OCI-LY3 (cell line): ENCODE results near the gene FEN1.

Source experiments
- CTCF ChIP-seq: fragments of 200-600, 300-600 bp; sonication (generic); IDR thresholded peaks from 2 replicates; pipeline ENCODE4 v1.5.1; 2014; ENCODE audit warnings: antibody characterized with exemption, low read length, low read depth
- EZH2phosphoT487 ChIP-seq: fragments of 200-600 bp; shearing (Covaris generic); IDR thresholded peaks from 2 replicates; pipeline ENCODE4 v1.6.1; 2018; ENCODE audit warnings: antibody characterized with exemption, mixed run types, low read depth

DNA sequence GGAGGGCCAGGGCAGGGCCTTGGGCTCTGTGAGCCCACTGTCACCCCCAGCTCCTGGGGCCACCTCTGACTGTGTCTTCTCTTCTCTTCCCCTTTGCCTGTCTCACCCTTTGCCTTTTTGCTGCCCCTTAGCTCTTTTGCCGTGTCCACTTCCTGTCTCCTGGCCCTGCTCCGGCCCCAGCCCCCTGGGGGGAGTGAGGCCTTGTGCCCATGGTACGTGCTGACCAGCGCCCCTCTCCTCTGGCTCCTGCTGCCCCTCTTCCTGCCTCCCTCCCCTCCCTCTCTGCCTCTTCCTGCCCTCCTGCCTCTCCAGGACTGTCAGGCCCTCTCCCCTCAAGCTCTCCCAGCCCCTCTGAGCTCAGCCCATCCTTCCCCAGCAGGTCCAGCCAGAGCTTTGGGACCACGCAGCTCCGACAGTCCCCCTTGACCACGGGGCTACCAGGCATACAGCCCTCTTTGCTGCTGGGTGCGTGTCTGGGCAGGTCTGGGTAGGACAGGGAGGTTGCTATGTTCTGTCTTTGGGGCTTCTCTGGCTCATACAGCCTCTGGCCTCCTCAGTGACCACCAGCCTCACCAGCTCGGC lies 12.0 kb upstream of the FEN1 start:
- no peak for TF ChIP-seq CTCF
- no peak for TF ChIP-seq EZH2phosphoT487
